GM21526 (cell line): ENCODE results near the gene SLC7A8.

Experiments used
- ATAC-seq: cut with Tn5 transposase; IDR thresholded peaks from one replicate; pipeline ENCODE4 v1.9.1; 2021; ENCODE audit warnings: moderate library complexity; ENCODE audit not compliant: unreplicated experiment, low FRiP score

Gene SLC7A8

DNA sequence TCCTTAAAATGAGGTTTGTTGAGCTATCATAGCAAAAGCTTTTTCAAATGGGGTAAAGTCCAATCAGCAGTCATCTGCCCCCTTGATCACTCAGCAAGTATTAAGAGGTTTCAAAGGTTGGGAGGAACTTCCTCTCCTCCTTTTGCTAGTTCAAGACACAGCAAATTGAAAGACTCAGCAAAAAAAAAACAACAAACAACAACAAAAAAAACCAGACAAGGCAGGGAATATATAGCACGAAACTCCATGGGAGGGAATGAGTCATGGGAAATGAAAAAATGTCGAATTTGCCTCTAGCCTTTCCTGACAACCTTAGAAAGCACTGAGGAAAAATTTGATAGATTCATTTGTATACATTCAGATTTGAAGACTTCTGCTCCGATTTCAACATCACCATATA lies 1.6 kb upstream of the SLC7A8 start:
- ATAC-seq, result no peak

DNA sequence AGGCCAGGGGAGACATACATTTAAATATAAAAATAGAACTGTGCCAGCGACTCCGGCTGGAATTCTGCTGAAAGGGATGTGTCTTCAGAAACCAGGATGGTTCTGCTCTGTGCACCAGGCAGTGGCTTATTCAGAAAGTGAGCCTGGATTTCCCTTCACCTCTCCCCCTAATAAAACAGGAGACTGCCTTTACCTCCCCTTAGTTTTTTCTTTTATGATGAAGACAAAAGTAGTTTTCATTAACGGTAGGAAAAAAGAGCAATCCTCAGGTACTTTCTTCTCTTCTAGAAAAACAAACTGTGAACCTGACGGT lies 346 bp downstream of the SLC7A8 start:
- ATAC-seq, result no peak

DNA sequence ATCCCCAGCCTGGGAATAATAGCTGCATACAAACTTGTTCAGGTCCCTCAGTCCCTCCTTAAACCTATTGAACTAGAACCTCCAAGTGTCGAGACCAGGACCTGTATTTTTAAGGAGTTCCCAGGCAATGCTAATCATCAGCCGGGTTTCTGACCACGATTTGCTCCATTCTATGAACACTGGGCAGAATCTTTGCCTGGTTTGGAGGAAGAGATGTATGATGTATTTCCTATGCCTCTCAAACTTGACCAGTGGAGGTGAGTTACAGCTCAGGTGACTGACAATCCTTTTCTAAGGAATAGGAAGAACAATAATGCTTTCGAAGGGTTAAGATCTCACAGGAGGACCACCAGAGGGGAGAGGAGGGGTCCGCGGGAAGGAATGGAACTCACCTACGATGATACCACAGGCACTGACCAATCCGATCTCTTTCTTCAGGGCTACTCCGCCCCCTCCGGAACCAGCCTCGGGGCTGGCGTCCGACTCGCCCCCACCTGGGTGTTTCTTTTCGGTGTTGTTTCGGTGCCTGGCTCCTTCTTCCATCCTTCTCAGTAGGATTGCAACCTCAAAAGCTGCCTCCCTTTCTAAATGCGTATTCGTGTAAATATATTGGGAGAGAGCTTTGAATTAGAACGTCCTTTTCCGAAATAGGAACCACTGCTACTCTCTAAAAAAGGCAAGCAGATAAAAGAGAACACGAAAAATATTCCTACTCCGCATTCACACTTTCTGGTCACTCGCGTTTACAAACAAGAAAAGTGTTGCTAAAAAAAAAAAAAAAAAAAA lies 895 bp downstream of the SLC7A8 start:
- no peak for ATAC-seq

DNA sequence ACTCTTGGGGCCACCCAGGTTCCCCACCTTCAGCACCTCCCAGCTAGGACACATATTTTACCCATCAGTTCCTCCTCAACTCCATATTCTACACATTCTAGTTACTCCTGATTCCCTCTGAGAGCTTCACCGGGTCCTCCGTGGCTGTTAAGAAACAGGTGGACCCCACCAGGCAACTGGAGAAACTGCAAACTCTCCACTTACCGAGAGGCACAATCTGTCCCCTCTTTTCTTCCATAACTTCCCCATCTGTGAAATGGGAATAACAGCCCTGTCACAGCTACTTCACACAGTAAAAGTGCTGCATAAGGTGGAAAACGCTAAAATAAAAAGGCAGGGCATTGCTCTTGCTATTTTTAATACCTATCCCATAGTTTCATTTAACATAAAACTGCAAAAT lies 1.5 kb downstream of the SLC7A8 start:
- ATAC-seq, result no peak

DNA sequence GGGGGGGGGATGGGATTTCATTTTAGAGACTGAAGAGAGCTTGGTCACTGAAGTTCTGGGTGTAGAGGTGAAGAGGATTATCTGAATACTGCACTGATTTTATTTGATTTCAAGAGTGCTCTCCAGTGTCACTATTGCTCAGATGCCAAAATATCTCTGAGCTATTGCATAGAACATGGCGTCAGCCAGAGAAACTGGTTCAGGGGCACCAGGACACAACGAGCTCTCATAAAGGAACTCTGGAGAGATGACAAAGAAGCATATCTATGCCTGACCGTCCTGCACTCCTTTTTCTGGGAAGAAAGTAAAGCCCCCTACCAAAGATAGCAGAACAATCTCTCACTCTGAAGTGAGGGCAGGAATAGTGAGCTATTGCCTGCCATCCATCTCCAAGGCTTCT lies 2.0 kb downstream of the SLC7A8 start:
- ATAC-seq, result no peak

DNA sequence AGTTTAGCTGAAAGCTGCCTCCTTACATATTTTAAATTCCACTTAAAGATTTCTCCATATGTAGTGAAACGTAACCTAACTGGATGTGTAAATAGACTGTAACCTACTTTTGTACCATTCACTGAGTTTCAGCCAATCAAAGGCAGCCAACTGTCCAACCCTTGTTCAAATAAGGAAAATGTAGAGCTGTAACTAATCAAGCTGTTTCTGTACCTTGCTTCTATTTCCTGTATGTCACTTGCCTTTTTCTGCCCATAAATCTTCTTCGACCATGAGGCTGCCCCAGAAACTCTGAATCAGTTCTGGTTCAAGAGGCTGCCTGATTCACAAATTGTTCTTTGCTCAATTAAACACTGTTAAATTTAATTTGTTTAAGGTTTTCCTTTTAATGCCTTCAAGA lies 6.3 kb downstream of the SLC7A8 start:
- no peak for ATAC-seq

DNA sequence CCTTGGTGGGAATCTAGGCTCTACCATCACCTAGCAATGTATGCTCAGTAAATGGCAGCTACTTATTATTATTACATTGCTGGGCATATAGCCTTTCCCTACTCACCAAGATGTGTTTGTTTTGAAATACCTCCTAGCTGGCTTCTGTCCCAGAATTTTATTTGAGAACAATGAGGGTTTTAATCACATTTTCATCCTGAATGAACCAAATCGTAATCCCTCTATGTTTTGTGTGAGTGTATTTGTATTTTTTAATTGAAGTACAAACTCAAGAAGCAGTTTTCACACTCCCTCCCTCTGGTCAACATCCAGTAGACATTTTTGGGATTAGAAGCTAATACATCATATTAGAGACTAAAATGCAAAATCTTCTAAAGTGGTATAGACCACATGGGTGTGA lies 7.6 kb downstream of the SLC7A8 start:
- no peak for ATAC-seq

DNA sequence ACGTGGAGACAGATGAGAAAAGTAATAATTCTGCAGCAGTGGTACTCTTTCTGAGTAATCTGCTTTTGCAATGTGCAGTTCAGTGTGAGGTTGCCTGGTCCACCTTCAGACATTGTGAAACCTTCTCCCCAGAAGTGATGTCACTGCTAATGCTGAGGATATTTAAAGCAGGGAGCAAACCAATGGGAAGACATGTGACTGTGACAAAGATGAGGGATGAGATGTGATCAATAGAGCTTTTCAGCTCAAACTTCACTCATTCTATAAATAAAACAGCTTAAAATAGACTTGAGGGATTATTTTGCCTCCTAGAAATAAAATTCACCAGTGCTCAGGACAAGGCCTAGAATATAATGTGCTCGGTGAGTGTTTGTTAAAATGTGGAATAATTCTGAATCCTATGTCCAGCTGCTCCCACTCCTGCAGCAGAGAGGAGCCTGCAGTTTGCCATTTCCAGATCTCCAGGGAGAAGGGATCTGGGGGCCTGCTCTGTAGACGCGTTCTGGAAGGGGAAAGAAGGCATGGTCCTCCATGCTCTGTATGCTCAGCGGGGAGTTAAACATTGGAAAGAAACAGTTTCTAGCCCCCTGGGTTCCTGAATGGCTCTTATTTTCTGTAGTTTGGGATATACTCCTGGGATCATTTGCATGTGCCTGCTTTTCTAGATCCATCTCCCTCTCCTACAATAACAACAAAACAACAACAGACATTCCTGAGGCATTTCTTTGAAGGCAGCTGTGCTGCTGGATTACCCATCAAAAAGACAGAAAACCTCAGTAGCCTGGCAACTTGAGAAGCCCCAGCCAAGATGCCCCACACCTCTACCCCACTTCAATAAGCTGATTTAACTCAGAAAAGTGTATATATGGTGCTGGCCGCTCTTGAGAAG lies 8.9 kb downstream of the SLC7A8 start:
- no peak for ATAC-seq

DNA sequence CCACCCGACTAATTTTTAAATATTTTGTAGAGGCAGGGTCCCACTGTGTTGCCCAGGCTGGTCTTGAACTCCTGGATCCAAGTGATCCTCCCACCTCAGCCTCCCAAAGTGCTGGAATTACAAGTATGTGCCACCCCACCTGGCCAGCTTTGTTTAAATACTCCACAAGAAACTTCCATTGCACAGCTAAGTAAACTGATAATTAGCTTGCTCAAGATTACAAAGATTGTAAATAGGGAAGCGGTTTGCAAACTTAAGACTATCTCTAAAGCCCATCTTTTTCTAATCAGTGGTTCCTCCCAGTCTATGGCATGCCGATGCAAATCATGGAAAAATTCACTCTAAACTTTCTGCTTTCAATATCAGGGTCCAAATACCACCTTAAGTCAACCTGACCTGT lies 9.7 kb downstream of the SLC7A8 start:
- ATAC-seq, result no peak

DNA sequence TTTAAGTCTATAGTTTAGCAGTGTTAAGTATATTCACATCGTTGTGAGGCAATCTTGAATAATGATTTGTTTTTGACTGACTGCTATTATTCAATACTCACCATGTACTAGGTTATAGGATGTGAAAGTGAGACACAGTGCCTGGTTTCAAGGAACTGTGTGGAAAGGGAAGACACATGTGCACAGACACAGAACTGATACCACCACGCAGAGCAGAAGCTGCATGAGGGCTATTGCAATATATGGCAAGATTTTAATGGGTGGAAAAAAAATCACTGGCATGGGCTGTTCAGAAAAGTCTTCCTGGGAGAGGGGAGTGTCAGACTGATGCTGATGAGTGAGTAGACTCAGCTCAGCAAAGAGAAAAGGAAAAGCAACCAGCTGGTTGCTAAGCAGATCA lies 10.4 kb downstream of the SLC7A8 start:
- ATAC-seq, result no peak

DNA sequence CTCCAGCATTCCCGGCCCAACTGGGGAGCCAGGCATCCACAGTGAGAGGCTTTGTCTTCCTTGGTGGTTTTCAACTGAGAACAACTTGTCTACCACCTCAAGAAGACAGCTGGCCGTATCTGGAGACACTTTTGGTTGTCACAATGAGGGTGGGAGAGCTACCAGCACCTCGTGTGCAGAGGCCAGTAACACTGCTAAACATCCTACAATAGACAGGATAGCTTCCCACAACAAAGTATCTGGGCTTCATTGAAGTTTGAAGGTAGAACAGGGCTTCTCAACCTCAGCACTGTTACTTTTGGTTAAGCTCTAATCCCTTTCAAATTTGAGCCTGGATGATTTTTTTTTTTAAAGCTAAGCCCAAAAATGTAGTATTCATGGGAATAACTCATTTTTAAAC lies 10.9 kb downstream of the SLC7A8 start:
- no peak for ATAC-seq

DNA sequence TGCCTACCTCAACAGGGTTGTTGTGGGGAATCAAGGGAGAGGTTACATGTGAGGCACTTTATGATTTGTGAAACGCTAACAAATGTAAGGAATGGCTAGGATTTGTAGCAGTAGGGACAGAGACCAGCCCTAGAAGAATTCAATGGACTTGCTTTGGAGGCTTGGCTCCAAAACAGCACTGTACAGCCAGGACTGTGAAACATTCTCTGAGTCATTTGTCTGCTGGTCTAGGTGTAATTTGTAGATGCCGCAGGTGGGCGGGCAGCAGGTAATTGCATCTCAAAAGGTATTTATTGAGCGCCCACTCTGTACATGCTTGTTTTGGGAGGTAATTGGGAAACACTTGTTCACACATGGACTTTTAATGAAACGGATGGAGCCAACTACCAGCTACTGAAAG lies 11.4 kb downstream of the SLC7A8 start:
- no peak for ATAC-seq

DNA sequence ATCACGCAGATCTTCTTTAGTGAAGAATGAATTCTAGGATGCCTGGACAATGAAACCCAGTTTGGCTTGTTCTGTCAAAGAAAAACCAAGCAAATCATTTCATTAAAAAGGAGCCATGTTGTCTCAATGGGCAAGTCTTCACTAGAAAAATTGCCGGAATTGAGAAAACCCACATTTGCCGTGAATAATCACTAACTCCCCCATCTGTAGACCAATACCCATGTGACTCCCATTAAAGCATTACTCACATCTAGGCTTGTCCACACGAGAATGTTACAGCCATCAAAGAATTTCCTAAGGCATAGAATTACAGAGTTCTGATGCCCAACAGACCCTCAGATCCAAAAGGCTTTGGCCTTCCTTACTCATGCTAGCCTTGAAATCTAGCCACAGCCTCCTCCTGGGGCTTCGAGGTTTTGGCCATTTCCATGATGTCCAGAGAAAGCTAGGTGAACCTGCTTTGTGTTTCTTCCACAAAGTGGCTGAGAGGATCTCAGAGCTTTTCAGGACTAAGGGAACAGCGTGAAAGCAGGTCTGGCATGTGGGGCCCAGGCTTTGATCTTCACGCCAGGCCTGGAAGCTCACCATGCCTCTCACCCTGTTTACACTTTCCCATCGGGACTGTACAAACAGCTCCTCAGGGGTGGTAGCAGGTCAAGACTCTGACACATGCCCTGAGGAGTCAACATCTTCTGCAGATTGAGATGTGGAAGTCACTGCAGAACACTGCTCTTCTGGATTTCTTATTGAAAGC lies 12.1 kb downstream of the SLC7A8 start:
- no peak for ATAC-seq

DNA sequence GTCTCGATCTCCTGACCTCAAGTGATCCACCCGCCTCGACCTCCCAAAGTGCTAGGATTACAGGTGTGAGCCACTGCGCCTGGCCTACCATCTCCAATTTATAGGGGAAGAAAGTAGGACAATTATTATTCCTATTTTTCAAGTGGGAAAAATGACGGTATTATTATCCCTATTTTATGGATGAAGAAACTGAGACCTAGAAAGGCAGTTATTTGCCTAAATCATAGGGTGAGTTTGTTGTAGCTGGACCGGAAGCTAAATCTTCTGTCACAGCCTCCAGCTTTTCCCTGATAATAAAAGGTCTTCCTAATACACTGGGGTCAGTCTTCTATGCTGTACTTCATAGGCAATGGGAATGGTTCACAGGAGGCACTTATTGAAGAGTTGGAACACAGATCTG lies 13.8 kb downstream of the SLC7A8 start:
- ATAC-seq, result no peak

DNA sequence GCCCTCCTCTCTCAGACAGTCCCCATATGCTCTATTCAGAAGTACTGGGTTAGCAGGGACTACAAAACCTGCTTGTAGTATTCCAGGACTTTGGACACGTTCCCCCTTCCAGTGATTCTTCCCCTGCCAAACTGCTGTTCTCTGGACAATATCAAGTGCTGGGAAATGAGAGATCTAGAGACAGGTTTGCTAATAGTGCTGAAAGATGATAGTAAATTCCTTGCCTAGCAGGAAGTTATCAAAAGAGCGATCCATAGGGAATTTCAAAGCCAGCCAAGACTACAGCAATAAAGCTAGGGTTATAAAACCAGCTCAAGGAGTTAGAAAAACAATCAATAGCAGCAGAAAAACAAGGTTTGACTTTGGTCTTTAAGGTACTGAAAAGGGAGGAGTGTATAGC lies 15.2 kb downstream of the SLC7A8 start:
- no peak for ATAC-seq

DNA sequence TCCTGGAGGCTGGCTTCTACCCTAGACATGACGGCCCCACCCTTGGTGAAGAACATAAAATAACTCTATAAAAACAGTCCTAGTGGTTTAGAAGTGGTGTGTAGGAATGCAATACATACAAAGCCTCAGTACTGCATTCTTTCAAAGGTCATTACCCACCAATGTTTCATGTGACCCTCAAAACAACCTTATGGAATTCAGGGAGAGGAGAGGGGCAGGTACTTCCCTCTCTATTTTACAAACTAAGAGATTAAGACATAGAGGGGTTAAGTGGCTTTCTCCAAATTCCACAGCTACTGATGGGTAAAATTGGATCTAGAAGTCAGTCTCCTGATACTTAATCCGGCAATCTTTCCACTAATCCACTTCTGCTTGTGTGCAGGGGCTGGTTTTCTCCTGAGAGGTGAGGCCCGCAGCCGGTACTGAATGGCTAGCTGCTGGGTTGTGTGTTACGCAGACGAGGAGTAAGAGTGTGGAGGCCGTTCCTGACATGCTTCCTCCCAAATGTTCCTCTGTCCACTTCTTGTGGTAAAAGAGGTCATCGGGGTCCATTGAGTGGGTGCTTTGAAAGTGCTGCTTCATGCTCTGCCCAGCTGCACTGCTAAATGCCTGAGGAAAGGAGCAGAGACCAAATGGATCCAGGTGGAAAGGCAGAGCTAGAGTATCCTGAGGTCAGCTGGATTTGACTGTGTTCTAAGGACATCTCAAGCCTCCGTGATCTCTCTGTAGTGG lies 16.2 kb downstream of the SLC7A8 start:
- no peak for ATAC-seq

DNA sequence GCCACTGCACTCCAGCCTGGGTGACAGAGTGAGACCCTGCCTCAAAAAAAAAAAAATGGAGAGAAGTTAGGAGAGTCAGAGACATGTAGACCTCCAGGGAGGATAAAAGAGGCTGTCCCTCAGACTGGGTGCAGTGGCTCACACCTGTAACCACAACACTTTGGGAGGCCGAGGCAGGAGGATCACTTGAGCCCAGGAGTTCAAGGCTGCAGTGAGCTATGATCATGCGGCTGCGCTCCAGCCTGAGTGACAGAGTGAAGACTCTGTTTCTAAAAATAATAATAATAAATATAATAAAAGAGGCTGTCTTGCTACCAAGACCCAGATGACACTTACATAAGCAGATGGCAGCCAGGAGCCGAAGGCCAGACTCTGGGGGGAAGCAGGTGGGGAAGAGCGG lies 18.5 kb downstream of the SLC7A8 start:
- ATAC-seq, result no peak

DNA sequence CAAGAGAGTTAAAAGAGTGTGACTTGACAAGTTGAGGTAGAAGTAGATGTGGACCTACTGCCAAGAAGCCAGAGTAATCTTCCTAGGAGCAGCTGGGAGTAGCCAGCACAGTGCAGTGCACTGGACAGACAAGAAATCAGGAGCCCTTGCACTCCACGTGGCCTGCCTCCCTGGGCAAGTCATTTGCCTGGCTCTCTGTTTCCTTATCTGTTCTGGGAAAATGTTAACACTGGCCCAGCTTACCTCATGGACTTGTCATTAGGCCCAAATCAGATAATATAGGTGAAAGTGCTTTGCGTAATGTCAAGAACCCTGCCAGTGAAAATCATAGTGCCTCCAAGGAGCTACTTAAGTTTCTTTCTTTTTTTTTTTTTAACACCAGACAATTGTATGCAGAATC lies 19.2 kb downstream of the SLC7A8 start:
- no peak for ATAC-seq

DNA sequence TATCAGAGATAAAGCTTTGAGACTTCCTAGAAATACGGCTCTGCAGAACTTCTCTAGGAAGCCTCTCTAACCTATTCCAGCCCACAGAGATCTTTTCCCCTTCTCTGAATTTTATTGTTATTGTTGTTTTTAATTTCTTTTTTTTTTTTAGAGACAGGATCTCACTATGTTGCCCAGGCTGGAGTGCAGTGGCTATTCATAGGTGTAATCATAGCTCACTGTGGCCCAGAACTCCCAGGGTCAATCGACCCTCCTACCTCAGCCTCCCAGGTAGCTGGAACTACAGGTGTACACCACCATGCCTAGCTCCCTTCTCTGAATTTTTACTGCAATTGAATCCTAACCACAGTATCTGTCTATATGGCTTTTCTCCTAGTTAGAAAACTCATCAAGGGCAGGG lies 19.6 kb downstream of the SLC7A8 start:
- ATAC-seq, result no peak

DNA sequence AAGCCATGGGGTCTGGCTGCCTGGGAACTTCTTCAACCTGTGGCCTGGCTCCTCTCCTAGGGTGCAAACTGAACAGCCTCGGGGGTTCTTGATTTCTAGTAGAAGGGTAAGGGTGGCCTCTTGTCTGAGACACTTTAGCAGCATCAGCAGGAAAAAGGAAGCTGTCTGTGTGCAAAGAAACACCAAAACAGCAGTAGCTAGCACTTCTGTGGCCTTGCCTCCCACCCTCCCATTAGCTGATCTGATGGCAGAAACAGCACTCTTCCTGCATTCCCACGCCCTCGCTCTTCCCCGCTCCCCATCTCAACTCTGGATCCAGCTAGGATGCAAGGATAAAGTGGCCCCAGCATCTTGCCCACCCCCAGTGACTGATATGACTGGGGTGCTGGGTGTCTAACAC lies 20.7 kb downstream of the SLC7A8 start:
- ATAC-seq, result no peak

DNA sequence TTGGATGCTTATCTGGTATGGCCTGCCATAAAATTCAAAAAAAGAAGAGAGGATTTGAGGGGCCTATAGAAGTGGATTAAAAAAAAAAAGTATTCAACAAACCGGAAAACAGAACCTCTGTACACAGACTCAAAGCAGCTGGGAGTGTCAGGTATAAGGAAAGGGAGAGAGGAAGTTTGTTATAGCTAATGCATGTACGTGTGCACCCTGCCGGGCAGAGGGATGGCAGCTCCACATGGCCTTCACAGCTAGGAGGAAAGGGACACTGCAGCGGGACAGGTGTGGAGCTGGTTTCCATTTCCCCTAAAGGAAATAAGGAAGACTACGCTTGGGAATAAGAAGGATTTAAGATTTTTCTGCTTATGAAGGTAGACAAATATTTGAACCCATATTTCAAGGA lies 21.5 kb downstream of the SLC7A8 start:
- ATAC-seq, result no peak
